GM21717 (cell line): ENCODE measurements around the gene MMP1.

Experiments
- ATAC-seq: cut with Tn5 transposase; IDR thresholded peaks from one replicate; pipeline ENCODE4 v1.9.1; 2021; ENCODE audit warnings: mild to moderate bottlenecking, moderate library complexity; ENCODE audit not compliant: unreplicated experiment

MMP1 gene

DNA sequence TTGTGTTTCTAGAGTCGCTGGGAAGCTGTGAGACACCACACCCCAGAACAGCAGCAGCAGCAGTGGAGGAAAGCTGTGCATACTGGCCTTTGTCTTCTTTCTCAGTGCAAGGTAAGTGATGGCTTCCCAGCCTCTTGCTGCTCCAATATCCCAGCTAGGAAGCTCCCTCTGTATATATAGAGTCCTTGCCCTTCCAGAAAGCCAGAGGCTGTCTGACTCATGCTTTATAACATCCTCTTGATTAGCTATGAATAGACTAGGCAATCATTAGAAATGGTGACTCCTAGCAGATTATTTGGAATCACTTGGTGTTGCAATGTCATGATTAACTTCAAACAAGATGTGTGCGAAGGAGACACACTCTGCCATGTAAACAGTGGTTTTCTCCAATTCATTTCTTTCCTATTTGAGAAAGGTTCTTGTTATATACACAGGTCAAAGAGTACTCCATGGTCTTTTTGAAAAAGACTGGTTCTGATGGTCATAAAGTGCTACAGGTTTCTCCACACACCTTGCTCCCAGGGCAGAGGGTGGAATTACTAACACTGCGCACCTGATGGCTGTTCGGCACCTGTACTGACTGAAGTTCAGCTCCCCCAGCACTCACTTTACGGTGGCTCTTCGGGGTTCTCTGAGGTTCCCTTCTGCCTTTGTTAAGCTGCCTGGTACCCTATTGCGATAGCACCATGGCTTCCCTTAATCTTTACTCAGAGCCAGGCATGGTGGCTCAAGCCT is at the start of gene MMP1:
MMP1 (minus strand) TSS at position 149 of the 735 bp plus-strand sequence; CDS start at position 81, 68 bp downstream.
- ATAC-seq: no peak

- no peak for ATAC-seq
These were observed 48.3 kb upstream of the MMP1 start for GRCh38 chr11:102846292-102846691.

GRCh38 chr11:102843489-102843888 is 45.5 kb upstream of the MMP1 start, which contains the start of gene MMP3:
Gene MMP3 (minus strand): TSS chr11:102843609. CDS start chr11:102843546, 63 bp downstream.
- no peak for ATAC-seq

- no peak for ATAC-seq
These were observed 45.0 kb upstream of the MMP1 start for GRCh38 chr11:102842930-102843329.

GRCh38 chr11:102840018-102840417 is 42.1 kb upstream of the MMP1 start:
- ATAC-seq: no peak

- ATAC-seq: no peak
These were observed 39.7 kb upstream of the MMP1 start for GRCh38 chr11:102837646-102838045.

DNA sequence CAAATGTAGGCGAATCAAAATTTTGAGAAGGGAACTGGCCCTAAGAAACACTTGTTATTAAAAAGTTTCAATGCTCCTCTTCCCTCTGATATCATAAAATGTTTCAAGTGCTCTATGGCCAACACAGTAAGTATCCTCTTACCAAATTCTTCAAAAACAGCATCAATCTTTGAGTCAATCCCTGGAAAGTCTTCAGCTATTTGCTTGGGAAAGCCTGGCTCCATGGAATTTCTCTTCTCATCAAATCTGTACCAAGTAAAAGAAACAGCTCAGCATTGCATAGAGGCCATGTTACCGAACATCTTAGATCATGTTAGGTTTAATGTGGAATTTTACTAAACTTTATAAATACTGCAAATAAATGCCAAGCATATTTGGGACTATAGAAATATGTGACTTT is 39.2 kb upstream of the MMP1 start:
- no peak for ATAC-seq

GRCh38 chr11:102836290-102836875 is 38.4 kb upstream of the MMP1 start:
- no peak for ATAC-seq

GRCh38 chr11:102833731-102834130 is 35.8 kb upstream of the MMP1 start:
- no peak for ATAC-seq

- ATAC-seq: no peak
These were observed 34.7 kb upstream of the MMP1 start for GRCh38 chr11:102832612-102833011.

GRCh38 chr11:102831489-102832440 is 33.8 kb upstream of the MMP1 start:
- no peak for ATAC-seq

- no peak for ATAC-seq
These were observed 33.1 kb upstream of the MMP1 start for GRCh38 chr11:102831128-102831488.

DNA sequence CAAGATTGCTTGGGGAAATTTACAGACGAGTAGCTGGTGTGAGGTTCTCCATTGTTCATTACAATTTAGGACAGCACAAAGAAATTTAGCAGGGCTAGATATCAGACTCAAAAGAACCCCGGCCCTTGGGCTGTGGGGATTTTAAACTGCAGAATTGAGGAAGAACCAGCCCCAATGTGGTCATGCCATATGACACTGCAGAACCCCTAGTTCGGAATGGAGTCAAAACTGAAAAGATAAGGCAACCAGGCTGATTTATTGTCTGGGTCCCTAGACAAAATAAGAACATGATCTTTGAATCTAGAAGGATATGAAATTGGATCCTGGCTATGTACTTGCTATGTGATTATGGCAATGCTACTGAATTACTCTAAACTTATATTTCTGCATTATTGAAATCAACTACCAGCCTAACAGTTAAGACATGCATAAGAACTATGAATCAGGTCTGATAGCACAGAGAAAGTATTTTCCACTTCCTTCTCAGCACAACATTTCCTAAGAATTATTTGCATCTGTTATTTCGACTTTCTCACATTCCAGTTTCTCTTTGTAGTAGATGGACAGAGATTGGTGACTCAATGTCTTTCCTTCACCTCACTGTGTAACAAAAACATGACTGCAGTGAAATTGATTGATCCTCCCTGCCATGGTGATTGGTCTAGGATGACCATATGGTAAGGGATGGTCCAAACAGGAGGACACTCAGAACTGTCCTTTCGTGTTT is 32.2 kb upstream of the MMP1 start:
- no peak for ATAC-seq

- no peak for ATAC-seq
These were observed 31.5 kb upstream of the MMP1 start for GRCh38 chr11:102829316-102830000.

- ATAC-seq: no peak
These were observed 26.6 kb upstream of the MMP1 start for GRCh38 chr11:102824556-102824955.

DNA sequence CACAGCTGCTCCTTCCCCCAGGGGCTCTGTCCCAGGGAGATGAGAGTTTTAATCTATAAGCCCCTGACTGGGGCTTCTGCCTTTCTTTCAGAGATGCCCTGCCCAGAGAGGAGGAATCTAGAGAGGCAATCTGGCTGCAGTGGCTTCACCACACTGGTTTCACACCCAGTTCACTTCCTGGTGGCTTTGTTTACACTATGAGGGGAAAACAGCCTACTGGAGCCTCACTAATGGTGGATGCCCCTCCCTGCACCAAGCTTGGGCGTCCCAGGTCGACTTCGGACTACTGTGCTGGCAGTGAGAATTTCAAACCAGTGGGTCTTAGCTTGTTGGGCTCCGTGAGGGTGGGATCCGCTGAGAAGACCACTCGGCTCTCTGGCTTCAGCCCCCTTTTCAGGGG is 21.5 kb upstream of the MMP1 start:
- ATAC-seq: no peak

DNA sequence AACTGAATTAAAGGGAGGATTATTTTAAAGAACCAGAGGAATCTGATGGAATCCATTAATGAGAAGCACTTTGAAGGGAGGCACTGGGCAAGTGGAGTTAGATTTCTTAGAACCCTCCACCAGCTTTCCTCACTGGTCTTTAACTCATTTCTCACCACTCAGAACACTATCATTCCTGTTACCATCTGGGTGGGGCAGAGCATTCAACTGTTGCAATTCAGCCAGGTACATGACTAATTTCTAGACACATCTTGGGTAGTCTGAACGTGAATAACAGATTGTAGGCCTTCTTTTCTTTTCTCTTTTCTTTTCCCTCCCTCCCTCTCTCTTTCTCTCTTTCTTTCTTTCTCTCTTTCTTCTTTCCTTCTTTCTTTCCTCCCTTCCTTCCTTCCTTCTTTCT is 15.5 kb upstream of the MMP1 start:
- no peak for ATAC-seq

- ATAC-seq: no peak
These were observed 14.2 kb upstream of the MMP1 start for GRCh38 chr11:102812188-102812587.

- no peak for ATAC-seq
These were observed 13.1 kb upstream of the MMP1 start for GRCh38 chr11:102810950-102811660.

- no peak for ATAC-seq
These were observed 12.0 kb upstream of the MMP1 start for GRCh38 chr11:102809971-102810370.
